ENCODE measurements around the gene PTPRU. TPM values are rescaled to one million over a fixed set of nuclear protein-coding genes. Genes with fewer than 3 reads are reported as not detected.
A peak's percentile ranks its signal among the peaks of the same experiment; 100 is the strongest.

Gene PTPRU
- polyA plus RNA-seq, 1 of the 3 experiments (the other 2 are of a cell fraction) = 3.5 TPM

DNA sequence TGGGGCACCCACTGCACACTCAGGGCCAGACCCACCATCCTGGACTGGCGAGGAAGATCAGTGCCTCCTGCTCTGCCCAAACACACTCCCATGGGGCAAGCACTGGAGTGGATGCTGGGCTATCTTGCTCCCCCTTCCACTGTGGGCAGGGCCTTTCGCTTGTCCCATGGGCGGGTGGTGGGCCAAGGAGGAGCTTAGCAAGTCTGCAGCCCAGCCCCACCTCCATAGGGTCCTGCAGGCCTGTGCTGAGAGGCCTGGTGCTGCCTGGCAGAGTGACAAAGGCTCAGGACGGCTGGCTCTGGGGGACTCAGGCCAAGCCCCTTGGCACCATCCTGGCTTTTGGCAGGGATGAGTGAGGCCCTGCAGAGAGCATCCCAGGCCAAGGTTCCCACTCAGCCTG, 89.4 kb downstream of the PTPRU start:
- WGBS (ENCODE audit: low lambda C conversion rate) = no CpG with 5 or more reads among the region's 4 CpGs
- H3K36me3 ChIP-seq (replicated peaks in 1 of 2; ENCODE audit: control insufficient read depth in 1 of 2, insufficient read depth in 2 of 2, low read length in 1 of 2) = no peaks in the 10 kb centered on the region
- no peaks in the 10 kb centered on the region for H3K9me3 ChIP-seq
- peak; percentile 72 for DNase-seq
- CTCF ChIA-PET = interaction anchor here (0.7 kb wide), 1 partner anchor 180 kb away, joined by 3 read pairs; no protein-coding TSS in a partner anchor
- H3K79me2 ChIP-seq (ENCODE audit: insufficient read depth) = no peaks in the 10 kb centered on the region
- no peaks in the 10 kb centered on the region for H3K9me2 ChIP-seq
- POLR2A ChIA-PET = no interaction called here
- no peak overlapping the region for H3K4me2 ChIP-seq
- H2AFZ ChIP-seq (ENCODE audit: low read depth) = no peak overlapping the region
- TF ChIP-seq TCF12 (IDR thresholded peaks at IDR 0.05) = no peak
- no peak for TF ChIP-seq RCOR1 (IDR thresholded peaks at IDR 0.05; ENCODE audit: low read length)
- no peak overlapping the region for H3K4me3 ChIP-seq (ENCODE audit: low read depth in 2 of 2, low read length in 1 of 2)
- no peaks in the 10 kb centered on the region for H3K27me3 ChIP-seq (ENCODE audit: insufficient read depth)
- H4K20me1 ChIP-seq (ENCODE audit: insufficient read depth) = no peaks in the 10 kb centered on the region
- peaks cover 0 to 15% of the 10 kb centered on the region in 2 experiments; a peak in 1 of 4 replicates for H3K4me1 ChIP-seq (ENCODE audit: control insufficient read depth in 1 of 2, insufficient read depth in 2 of 2, low read depth in 1 of 2, low read length in 1 of 2)
- H3F3A ChIP-seq (replicated peaks; ENCODE audit: insufficient read depth) = no peaks in the 10 kb centered on the region
- H3K27ac ChIP-seq (ENCODE audit: low read depth in 2 of 2, low read length in 1 of 2) = peak overlapping the region in 1 of 2 experiments; percentile 50; a peak in 1 of 4 replicates
- H3K9ac ChIP-seq = no peak overlapping the region

DNA sequence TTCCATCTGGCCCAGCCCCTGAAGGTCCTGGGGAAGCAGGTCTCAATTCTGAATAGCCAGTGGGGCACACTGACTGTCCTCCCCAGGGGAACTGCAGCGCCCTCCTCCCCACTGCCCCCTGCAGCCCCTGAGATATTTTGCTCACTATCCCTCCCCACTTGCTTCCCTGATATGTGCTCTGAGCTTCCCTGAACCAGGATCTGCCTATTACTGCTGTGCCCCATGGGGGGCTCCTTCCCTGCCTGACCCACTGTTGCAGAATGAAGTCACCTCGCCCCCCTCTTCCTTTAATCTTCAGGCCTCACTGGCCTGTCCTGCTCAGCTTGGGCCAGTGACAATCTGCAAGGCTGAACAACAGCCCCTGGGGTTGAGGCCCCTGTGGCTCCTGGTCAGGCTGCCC, 89.8 kb downstream of the PTPRU start:
- Histone ChIP-seq H3K79me2 (ENCODE audit: insufficient read depth) (no peaks in the 10 kb centered on the region), H3K27ac (ENCODE audit: low read depth in 2 of 2, low read length in 1 of 2) (no peak overlapping the region; a peak in 1 of 4 replicates), H2AFZ (ENCODE audit: low read depth) (no peak overlapping the region), H3K9me2 (no peaks in the 10 kb centered on the region), H3K4me1 (ENCODE audit: control insufficient read depth in 1 of 2, insufficient read depth in 2 of 2, low read depth in 1 of 2, low read length in 1 of 2) (peaks cover 0 to 15% of the 10 kb centered on the region in 2 experiments; a peak in 1 of 4 replicates), H4K20me1 (ENCODE audit: insufficient read depth) (no peaks in the 10 kb centered on the region), H3K4me2 (no peak overlapping the region), H3K9me3 (no peaks in the 10 kb centered on the region), H3F3A (replicated peaks; ENCODE audit: insufficient read depth) (no peaks in the 10 kb centered on the region), H3K9ac (no peak overlapping the region), H3K36me3 (replicated peaks in 1 of 2; ENCODE audit: control insufficient read depth in 1 of 2, insufficient read depth in 2 of 2, low read length in 1 of 2) (no peaks in the 10 kb centered on the region), H3K27me3 (ENCODE audit: insufficient read depth) (no peaks in the 10 kb centered on the region), H3K4me3 (ENCODE audit: low read depth in 2 of 2, low read length in 1 of 2) (no peak overlapping the region)
- TF ChIP-seq RXRA (IDR thresholded peaks at IDR 0.05; ENCODE audit: borderline replicate concordance, low read depth) (no peak), RAD21 (IDR thresholded peaks at IDR 0.05; ENCODE audit: low read length) (no peak), SIN3A (IDR thresholded peaks at IDR 0.05; ENCODE audit: borderline replicate concordance, low read depth, low read length) (no peak), TCF12 (IDR thresholded peaks at IDR 0.05) (no peak), EZH2phosphoT487 (IDR thresholded peaks at IDR 0.05; ENCODE audit: borderline replicate concordance, low read depth) (no peak), FOXJ3 (CRISPR knock-in tag; IDR thresholded peaks at IDR 0.05) (no peak), FOXM1 (IDR thresholded peaks at IDR 0.05; ENCODE audit: low read depth) (no peak)
- TF ChIP-seq, protein P1, sequence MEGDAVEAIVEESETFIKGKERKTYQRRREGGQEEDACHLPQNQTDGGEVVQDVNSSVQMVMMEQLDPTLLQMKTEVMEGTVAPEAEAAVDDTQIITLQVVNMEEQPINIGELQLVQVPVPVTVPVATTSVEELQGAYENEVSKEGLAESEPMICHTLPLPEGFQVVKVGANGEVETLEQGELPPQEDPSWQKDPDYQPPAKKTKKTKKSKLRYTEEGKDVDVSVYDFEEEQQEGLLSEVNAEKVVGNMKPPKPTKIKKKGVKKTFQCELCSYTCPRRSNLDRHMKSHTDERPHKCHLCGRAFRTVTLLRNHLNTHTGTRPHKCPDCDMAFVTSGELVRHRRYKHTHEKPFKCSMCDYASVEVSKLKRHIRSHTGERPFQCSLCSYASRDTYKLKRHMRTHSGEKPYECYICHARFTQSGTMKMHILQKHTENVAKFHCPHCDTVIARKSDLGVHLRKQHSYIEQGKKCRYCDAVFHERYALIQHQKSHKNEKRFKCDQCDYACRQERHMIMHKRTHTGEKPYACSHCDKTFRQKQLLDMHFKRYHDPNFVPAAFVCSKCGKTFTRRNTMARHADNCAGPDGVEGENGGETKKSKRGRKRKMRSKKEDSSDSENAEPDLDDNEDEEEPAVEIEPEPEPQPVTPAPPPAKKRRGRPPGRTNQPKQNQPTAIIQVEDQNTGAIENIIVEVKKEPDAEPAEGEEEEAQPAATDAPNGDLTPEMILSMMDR (IDR thresholded peaks at IDR 0.05) = no peak
- ChIA-PET CTCF (no interaction called here), POLR2A (no interaction called here)
- 43% methylated on average over 1 of the region's 2 CpGs for WGBS (ENCODE audit: low lambda C conversion rate)
- no peak for DNase-seq

DNA sequence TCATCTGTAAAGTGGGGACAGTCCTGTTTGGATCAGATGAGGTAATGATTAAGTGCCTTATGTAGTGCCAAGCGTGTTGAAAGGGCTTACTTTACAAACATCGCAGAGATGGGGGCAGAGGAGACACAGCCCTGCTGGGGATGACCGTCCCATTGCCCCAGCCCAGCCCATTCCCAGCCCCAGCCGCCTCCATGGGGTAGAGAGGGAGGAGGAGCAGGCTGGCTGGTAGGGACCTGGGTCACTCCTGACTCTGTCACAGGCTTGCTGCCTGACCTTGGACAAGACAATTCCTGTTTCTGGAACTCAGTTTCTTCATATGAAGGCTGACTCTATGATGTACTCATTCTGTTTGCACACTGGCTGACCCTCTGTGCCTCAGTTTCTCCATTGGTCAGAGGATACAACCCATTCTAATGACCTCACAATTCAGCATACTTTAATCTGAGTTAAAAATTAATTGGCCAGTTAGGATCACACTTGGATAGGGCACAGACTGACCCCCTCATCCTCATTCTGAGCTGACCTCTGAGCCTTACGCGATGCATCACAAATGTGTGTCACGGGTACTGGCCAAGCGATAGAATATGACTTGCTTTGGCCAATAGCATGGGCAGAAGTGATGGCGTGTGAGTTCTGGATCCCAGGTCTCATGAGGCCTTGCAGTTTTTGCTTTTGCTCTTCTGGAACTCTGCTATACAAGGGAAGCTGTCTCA, 91.1 kb downstream of the PTPRU start:
- CTCF ChIA-PET = no interaction called here
- no peak overlapping the region for H3K4me2 ChIP-seq
- H3K27me3 ChIP-seq (ENCODE audit: insufficient read depth) = no peaks in the 10 kb centered on the region
- no peak overlapping the region for H3K4me3 ChIP-seq (ENCODE audit: low read depth in 2 of 2, low read length in 1 of 2)
- WGBS (ENCODE audit: low lambda C conversion rate) = 88% methylated on average over 9 of the region's 9 CpGs
- H3K9me3 ChIP-seq = no peaks in the 10 kb centered on the region
- H4K20me1 ChIP-seq (ENCODE audit: insufficient read depth) = no peaks in the 10 kb centered on the region
- H3F3A ChIP-seq (replicated peaks; ENCODE audit: insufficient read depth) = no peaks in the 10 kb centered on the region
- no peak overlapping the region for H3K9ac ChIP-seq
- no peak overlapping the region for H3K27ac ChIP-seq (ENCODE audit: low read depth in 2 of 2, low read length in 1 of 2)
- no peak for TF ChIP-seq SIN3A (IDR thresholded peaks at IDR 0.05; ENCODE audit: borderline replicate concordance, low read depth, low read length)
- TF ChIP-seq EZH2phosphoT487 (IDR thresholded peaks at IDR 0.05; ENCODE audit: borderline replicate concordance, low read depth) = no peak
- TF ChIP-seq RCOR1 (IDR thresholded peaks at IDR 0.05; ENCODE audit: low read length) = no peak
- TF ChIP-seq, protein P2, sequence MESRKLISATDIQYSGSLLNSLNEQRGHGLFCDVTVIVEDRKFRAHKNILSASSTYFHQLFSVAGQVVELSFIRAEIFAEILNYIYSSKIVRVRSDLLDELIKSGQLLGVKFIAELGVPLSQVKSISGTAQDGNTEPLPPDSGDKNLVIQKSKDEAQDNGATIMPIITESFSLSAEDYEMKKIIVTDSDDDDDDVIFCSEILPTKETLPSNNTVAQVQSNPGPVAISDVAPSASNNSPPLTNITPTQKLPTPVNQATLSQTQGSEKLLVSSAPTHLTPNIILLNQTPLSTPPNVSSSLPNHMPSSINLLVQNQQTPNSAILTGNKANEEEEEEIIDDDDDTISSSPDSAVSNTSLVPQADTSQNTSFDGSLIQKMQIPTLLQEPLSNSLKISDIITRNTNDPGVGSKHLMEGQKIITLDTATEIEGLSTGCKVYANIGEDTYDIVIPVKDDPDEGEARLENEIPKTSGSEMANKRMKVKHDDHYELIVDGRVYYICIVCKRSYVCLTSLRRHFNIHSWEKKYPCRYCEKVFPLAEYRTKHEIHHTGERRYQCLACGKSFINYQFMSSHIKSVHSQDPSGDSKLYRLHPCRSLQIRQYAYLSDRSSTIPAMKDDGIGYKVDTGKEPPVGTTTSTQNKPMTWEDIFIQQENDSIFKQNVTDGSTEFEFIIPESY (IDR thresholded peaks at IDR 0.05; ENCODE audit: borderline replicate concordance, low read depth) = no peak
- no peaks in the 10 kb centered on the region for H3K9me2 ChIP-seq
- no peaks in the 10 kb centered on the region for H3K36me3 ChIP-seq (replicated peaks in 1 of 2; ENCODE audit: control insufficient read depth in 1 of 2, insufficient read depth in 2 of 2, low read length in 1 of 2)
- POLR2A ChIA-PET = no interaction called here
- no peak for DNase-seq
- H2AFZ ChIP-seq (ENCODE audit: low read depth) = no peak overlapping the region
- H3K4me1 ChIP-seq (ENCODE audit: control insufficient read depth in 1 of 2, insufficient read depth in 2 of 2, low read depth in 1 of 2, low read length in 1 of 2) = peaks cover 0 to 15% of the 10 kb centered on the region in 2 experiments; a peak in 1 of 4 replicates
- no peaks in the 10 kb centered on the region for H3K79me2 ChIP-seq (ENCODE audit: insufficient read depth)

Measured in SK-N-SH (cell line).